ENCODE data around the gene LRIT3.

The LRIT3 gene, protein sequence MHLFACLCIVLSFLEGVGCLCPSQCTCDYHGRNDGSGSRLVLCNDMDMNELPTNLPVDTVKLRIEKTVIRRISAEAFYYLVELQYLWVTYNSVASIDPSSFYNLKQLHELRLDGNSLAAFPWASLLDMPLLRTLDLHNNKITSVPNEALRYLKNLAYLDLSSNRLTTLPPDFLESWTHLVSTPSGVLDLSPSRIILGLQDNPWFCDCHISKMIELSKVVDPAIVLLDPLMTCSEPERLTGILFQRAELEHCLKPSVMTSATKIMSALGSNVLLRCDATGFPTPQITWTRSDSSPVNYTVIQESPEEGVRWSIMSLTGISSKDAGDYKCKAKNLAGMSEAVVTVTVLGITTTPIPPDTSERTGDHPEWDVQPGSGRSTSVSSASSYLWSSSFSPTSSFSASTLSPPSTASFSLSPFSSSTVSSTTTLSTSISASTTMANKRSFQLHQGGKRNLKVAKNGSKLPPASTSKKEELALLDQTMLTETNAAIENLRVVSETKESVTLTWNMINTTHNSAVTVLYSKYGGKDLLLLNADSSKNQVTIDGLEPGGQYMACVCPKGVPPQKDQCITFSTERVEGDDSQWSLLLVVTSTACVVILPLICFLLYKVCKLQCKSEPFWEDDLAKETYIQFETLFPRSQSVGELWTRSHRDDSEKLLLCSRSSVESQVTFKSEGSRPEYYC

DNA sequence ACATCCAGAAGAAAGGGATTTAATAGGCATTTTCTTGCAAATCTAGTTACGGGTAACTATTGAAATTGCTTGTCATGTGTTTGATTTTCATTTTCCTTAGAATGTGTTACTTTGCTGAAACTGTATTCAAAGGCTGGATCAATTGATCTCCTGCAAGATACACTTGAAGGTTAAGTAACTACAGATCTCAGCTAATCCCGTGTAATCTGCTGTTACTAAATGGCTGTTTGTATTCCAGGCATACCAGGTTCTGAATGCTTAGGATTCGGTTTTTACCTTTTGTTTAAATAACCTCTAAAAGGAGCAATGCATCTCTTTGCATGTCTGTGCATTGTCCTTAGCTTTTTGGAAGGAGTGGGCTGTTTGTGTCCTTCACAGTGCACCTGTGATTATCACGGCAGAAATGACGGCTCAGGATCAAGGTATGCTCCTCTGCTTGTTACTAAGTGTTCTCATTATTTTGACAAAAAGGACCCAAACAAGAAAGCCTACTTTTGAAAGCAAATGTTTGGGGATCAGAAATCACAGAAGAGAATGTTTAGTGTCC, at the start of gene LRIT3:
LRIT3 (plus strand) TSS at position 212 of the 547 bp plus-strand sequence; CDS start at position 307, 95 bp downstream.
- DNase-seq, result no peak

- no peak for DNase-seq
These were observed 49.0 kb upstream of the LRIT3 start for GRCh38 chr4:109798866-109799265.

DNA sequence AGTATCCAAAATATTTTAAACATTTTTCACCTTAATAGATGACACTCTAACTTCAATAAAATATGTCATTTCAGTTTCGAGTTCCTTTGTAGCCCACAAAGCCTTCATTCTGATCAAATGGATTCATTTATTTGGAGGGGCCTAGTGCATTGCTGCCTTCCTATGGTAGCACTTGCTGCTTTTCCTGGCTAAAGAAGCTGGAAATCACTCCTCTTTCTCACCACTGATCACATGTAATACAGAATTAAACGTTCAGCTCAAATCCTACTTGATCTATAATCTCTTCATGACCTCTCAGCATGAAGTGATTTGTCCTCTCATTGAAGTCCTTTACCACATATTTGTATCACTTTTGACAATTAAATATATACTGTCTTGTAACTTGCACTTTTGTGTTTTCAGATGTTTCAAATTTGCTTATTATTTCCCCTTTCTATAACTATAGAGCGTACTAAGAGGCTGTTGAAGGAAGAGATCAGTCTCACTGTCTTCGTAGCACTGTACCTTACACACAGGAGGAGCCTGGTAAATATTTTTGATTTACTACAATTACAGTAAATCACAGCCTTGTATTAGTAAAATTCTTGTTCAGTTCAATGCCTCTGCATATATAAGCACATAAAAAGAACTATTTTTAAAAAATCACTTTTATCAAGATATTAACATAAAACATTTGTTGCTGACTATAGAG, 46.7 kb upstream of the LRIT3 start:
- DNase-seq, result no peak

- peak; percentile 1 for DNase-seq
These were observed 46.0 kb upstream of the LRIT3 start, which contains the start of gene CFI for GRCh38 chr4:109801895-109802319. TSS of gene CFI (minus strand) at chr4:109801999. CDS start at chr4:109801971, 28 bp downstream.

- peak; percentile 9 for DNase-seq
These were observed 43.9 kb upstream of the LRIT3 start for GRCh38 chr4:109803924-109804571.

DNA sequence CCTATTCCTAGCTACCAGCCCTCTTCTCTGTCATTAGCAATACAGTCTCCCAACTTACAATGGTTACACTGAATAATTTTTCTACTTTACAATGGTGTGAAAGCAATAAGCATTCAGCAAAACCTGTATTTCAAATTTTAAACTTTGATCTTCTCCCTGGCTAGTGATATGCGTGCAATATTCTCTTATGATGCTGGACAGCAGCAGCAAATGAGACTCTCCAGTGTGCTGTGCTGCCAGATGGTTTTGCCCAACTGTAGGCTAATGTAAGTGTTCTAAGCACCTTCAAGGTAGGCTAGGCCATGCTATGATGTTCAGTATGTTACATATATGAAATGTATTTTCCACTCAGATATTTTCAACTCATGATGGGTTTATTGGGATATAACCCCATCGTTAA, 38.3 kb upstream of the LRIT3 start:
- no peak for DNase-seq

GRCh38 chr4:109810552-109811387, 37.1 kb upstream of the LRIT3 start:
- DNase-seq, result no peak

GRCh38 chr4:109811707-109812106, 36.2 kb upstream of the LRIT3 start:
- DNase-seq, result no peak

GRCh38 chr4:109815151-109816081, 32.5 kb upstream of the LRIT3 start, which contains the start of gene GAR1:
TSS of gene GAR1 (plus strand) at chr4:109815762. CDS start at chr4:109816165, 403 bp downstream.
- DNase-seq, result peak; percentile 84

GRCh38 chr4:109816082-109816442, 31.8 kb upstream of the LRIT3 start:
- no peak for DNase-seq

GRCh38 chr4:109816894-109817293, 31.0 kb upstream of the LRIT3 start:
- DNase-seq, result no peak

- DNase-seq, result no peak
These were observed 29.6 kb upstream of the LRIT3 start for GRCh38 chr4:109818268-109818667.

GRCh38 chr4:109820563-109820962, 27.3 kb upstream of the LRIT3 start:
- DNase-seq, result no peak

- DNase-seq, result no peak
These were observed 26.7 kb upstream of the LRIT3 start for GRCh38 chr4:109821185-109821584.

DNA sequence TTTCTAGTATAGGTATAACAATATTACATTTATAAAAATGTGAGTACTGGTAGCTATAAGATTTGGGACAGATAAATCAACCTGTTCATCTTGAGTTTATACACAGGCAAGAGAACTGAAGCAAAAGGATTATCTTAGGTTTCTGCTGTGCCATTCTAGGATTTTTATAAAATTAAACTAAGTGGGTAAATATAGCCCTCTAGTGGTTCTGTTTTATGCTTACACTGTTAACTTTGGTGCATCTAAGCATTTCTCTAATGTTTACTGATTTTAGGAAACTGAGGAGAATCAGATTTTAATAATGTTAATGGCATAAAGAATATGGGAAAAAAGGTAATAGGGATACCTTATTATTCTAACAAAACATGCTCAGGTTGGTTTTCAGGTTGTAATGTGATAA, 21.2 kb upstream of the LRIT3 start:
- peak; percentile 15 for DNase-seq

DNA sequence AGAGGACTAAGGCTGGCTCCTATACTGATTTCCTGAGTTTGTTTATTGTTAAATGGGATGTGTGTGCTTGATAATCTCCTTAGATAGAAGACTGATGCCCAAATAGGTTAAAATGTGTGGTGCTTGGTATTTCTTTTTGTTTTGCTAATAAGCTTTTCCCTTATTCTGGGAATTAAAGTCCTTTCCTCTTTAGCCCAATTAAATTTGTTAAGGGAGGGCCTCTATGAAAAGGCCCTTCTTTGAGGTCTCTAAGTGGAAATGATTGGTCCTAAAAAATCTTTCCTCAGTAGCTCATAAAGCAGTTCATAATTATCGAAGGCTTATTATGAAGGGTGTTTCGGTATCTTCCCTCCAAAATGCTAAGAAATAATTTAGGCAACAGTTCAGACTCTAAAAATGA, 20.2 kb upstream of the LRIT3 start, which contains the start of gene RRH:
RRH (plus strand) TSS at position 301 of the 400 bp plus-strand sequence; CDS start at position 357, 56 bp downstream.
- no peak for DNase-seq

DNA sequence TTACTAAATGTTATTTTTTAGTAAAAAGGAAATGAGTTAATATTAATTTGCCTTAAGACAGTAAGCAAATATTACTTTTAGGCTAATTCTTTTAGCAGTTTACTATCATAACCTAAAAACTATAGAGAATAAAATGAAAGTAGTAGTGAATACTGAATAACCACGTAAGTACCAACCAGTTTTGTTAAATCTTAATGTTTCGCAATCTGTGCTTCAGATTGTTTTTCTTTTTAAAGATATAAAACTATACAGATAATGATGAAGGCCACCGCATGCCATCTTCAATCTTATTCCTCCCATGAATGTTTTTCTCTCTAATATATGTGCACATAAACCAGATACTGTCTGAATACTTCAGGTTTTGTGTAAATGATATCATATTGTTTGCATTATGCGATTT, 14.2 kb upstream of the LRIT3 start:
- DNase-seq, result no peak

- DNase-seq, result no peak
These were observed 10.9 kb upstream of the LRIT3 start for GRCh38 chr4:109836985-109837384.

DNA sequence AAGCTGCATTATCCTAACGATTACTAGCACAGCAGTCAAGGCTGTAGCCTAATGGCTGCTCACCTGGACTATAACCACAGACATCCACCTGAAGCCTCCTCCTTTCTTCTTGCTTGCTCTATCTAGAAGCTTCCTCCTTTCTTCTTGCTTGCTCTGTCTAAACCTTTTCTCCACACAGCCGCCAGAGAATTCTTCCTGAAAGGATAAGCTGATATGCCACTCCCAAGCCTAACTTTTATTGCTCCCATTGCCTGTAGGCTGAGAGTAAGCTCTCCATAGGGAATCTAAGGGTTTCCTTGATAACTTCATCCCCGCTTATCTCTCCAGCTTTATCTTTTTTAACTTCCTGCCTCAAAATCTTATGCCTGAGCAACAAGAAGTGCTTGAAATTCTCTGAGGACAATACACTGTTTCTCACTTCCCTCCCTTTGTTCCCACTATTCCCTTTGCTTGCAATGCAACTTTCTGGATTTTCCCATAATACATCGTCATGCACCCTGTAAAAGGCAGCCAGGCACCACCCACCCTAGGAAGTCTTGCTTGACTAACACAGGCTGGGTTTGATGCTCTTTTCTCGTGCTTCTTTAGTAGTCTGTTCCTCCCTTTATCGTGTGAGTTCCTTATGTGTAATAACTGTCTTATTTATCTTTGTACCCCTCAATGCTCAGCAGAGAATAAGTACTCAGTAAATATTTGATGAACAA, 1.4 kb upstream of the LRIT3 start:
- no peak for DNase-seq

DNA sequence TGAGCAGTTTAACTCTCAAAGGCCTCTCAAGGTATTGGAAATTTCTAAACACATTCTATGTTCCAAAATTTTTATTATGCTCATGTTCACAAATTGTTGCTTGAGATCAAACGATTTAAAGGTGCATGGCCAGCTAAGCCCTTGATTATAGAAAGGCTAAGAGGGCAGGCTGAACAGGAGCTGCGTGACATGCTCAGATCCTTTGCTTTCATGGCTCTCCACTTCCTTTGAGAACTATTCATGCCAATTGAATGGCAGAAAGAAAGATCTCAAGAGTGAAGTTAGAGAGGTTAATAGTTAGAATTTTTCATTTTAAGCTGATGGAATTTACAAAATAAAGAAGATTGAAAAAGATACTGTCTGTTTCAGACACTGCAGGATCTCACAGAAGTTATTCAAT, 594 bp downstream of the LRIT3 start:
- DNase-seq, result no peak
